Thyroid gland (tissue), 4 donors: ENCODE measurements around the gene PRKCE. TPM values are rescaled to one million over a fixed set of nuclear protein-coding genes. Genes with fewer than 3 reads are reported as not detected.

Experiments
- DNase-seq, 2 donors: peaks; one replicate each; pipeline ENCODE4 v3.0.0-alpha.2; 2019
- H3K27ac ChIP-seq, 3 donors: fragments of 200-600 bp; sonication (generic); 1 replicate in 2 of 3; 2 replicates in 1 of 3; pipeline ENCODE4 v1.5.1; 2016 to 2019; ENCODE audit warnings: mild to moderate bottlenecking in 1 of 3, moderate library complexity in 1 of 3
- H3K27me3 ChIP-seq: fragments of 200-600 bp; sonication (generic); one replicate; pipeline ENCODE4 v1.5.1; 2019
- H3K36me3 ChIP-seq, 2 donors: fragments of 200-600 bp; sonication (generic); one replicate each; pipeline ENCODE4 v1.5.1; 2016 to 2019
- H3K4me1 ChIP-seq, 2 donors: fragments of 200-600 bp; sonication (generic); one replicate each; pipeline ENCODE4 v1.5.1; 2017 to 2019
- H3K4me3 ChIP-seq, 3 donors: fragments of 200-600 bp; sonication (generic); replicated peaks in 1 of 3; 1 replicate in 2 of 3; 2 replicates in 1 of 3; pipeline ENCODE4 v1.5.1; 2016; ENCODE audit warnings: mild to moderate bottlenecking in 1 of 3
- H3K9me3 ChIP-seq: fragments of 200-600 bp; sonication (generic); one replicate; pipeline ENCODE4 v1.5.1; 2017
- CTCF ChIP-seq, 6 experiments: fragments of 200-600 bp in 3 of 6; fragments of 450-650 bp in 3 of 6; sonication (generic) in 3 of 6; IDR thresholded peaks; one replicate each; pipeline ENCODE4 v1.5.1; 2016 to 2019; ENCODE audit warnings: antibody characterized with exemption in 6 of 6, mild to moderate bottlenecking in 2 of 6, inconsistent platforms in 1 of 6, moderate library complexity in 1 of 6
- POLR2A ChIP-seq, 2 donors: fragments of 450-650 bp; IDR thresholded peaks; one replicate each; pipeline ENCODE4 v1.6.1; 2017; ENCODE audit warnings: antibody characterized with exemption in 2 of 2, mild to moderate bottlenecking in 2 of 2, moderate library complexity in 1 of 2
- WGBS, 2 donors: methylation state at CpG; one replicate each; pipeline ENCODE4 v1.1.5; 2017; 5-methylcytosine and 5-hydroxymethylcytosine counted together
- intact Hi-C: fragments of 100-400 bp; cut with DNase I; formaldehyde crosslinking; loops from one replicate; pipeline ENCODE4 v1.15.1; 2023
- total RNA-seq, 4 donors: library from RNA; depleted of rRNA; stranded (reverse); fragments of >200 nt; gene quantifications; one replicate each; pipeline ENCODE4 v1.2.3, GENCODE V29; 2016

Gene PRKCE
- total RNA-seq, 4 donors from 2014 or later = 8.4 to 35.3 (median 15.2) TPM

GRCh38 chr2:46173636-46174250, 522.3 kb downstream of the PRKCE start:
- no peaks in the 10 kb centered on the region for H3K36me3 ChIP-seq
- TF ChIP-seq CTCF (IDR thresholded peaks at IDR 0.05) (no peak), POLR2A (IDR thresholded peaks at IDR 0.05) (no peak)
- intact Hi-C loops = no loop called here

GRCh38 chr2:46174345-46175170, 523.1 kb downstream of the PRKCE start:
- no peaks in the 10 kb centered on the region for H3K9me3 ChIP-seq
- H3K4me1 ChIP-seq = peaks cover 9 to 36% of the 10 kb centered on the region in 2 donors
- no peaks in the 10 kb centered on the region for H3K36me3 ChIP-seq
- intact Hi-C loops = no loop called here
- TF ChIP-seq CTCF (IDR thresholded peaks at IDR 0.05) = no peak
- TF ChIP-seq POLR2A (IDR thresholded peaks at IDR 0.05) = no peak
- no peaks in the 10 kb centered on the region for H3K27me3 ChIP-seq
- no peak overlapping the region for H3K4me3 ChIP-seq
- H3K27ac ChIP-seq = no peak overlapping the region
- 79 to 84% methylated on average over 14 of the region's 14 CpGs for WGBS, 2 donors
- DNase-seq = no peak

More at GRCh38 chr2:46173636-46174250, 522.3 kb downstream of the PRKCE start:
- Histone ChIP-seq H3K4me3 (no peak overlapping the region), H3K27ac (no peak overlapping the region), H3K4me1 (peaks cover 9 to 28% of the 10 kb centered on the region in 2 donors), H3K27me3 (no peaks in the 10 kb centered on the region), H3K9me3 (no peaks in the 10 kb centered on the region)
- DNase-seq = no peak
- 85 to 91% methylated on average over 7 of the region's 7 CpGs for WGBS, 2 donors

GRCh38 chr2:46175419-46175818, 523.9 kb downstream of the PRKCE start:
- Histone ChIP-seq H3K9me3 (no peaks in the 10 kb centered on the region), H3K27me3 (no peaks in the 10 kb centered on the region), H3K36me3 (no peaks in the 10 kb centered on the region), H3K4me3 (no peak overlapping the region), H3K27ac (no peak overlapping the region), H3K4me1 (peaks cover 9 to 41% of the 10 kb centered on the region in 2 donors)
- TF ChIP-seq CTCF (IDR thresholded peaks at IDR 0.05) (no peak), POLR2A (IDR thresholded peaks at IDR 0.05) (no peak)
- no peak for DNase-seq
- intact Hi-C loops = no loop called here
- WGBS, 2 donors = 95 to 97% methylated on average over 4 of the region's 4 CpGs

GRCh38 chr2:46177461-46178089, 526.1 kb downstream of the PRKCE start:
- TF ChIP-seq POLR2A (IDR thresholded peaks at IDR 0.05) (no peak), CTCF (IDR thresholded peaks at IDR 0.05) (no peak)
- 90 to 94% methylated on average over 6 of the region's 6 CpGs for WGBS, 2 donors
- Histone ChIP-seq H3K4me3 (no peak overlapping the region), H3K27ac (no peak overlapping the region), H3K4me1 (peaks cover 9 to 32% of the 10 kb centered on the region in 2 donors), H3K9me3 (no peaks in the 10 kb centered on the region), H3K27me3 (no peaks in the 10 kb centered on the region), H3K36me3 (no peaks in the 10 kb centered on the region)
- intact Hi-C loops = no loop called here
- no peak for DNase-seq
